Small intestine (tissue), 7 donors: ENCODE results near the gene HOXD12. TPM values are rescaled to one million over a fixed set of nuclear protein-coding genes. Genes with fewer than 3 reads are reported as not detected.

Experiments used
- DNase-seq, 2 donors: peaks; one replicate each; pipeline versions ENCODE4 v3.0.0 to v3.0.0-alpha.2; 2013
- FAIRE-seq: peaks from 2 replicates; lab custom pipeline; 2012; peaks lifted over from hg19 to GRCh38; lab: Jason Lieb, UNC
- H3K27ac ChIP-seq, 3 donors: one replicate each; pipeline ENCODE4 v1.5.1; 2013; ENCODE audit warnings: low read length in 2 of 3, mild to moderate bottlenecking in 2 of 3, control low read depth in 1 of 3, inconsistent platforms in 1 of 3, low read depth in 1 of 3, moderate library complexity in 1 of 3
- H3K27me3 ChIP-seq, 3 donors: one replicate each; pipeline ENCODE4 v1.6.1; 2013; ENCODE audit warnings: low read length in 3 of 3, inconsistent platforms in 1 of 3; ENCODE audit not compliant: control insufficient read depth in 3 of 3, insufficient read depth in 3 of 3
- H3K36me3 ChIP-seq, 3 donors: one replicate each; pipeline ENCODE4 v1.6.1; 2013; ENCODE audit warnings: low read length in 3 of 3, inconsistent platforms in 1 of 3, low read depth in 1 of 3, mild to moderate bottlenecking in 1 of 3, moderate library complexity in 1 of 3; ENCODE audit not compliant: control insufficient read depth in 3 of 3, insufficient read depth in 2 of 3
- H3K4me1 ChIP-seq, 3 donors: one replicate each; pipeline ENCODE4 v1.6.1; 2013; ENCODE audit warnings: low read length in 2 of 3, inconsistent platforms in 1 of 3, low read depth in 1 of 3, mild to moderate bottlenecking in 1 of 3, moderate library complexity in 1 of 3; ENCODE audit not compliant: control insufficient read depth in 3 of 3, insufficient read depth in 2 of 3
- H3K4me3 ChIP-seq, 3 donors: one replicate each; pipeline ENCODE4 v1.5.1; 2013; ENCODE audit warnings: low read length in 3 of 3, control low read depth in 1 of 3, inconsistent platforms in 1 of 3, low read depth in 1 of 3, mild to moderate bottlenecking in 1 of 3, moderate library complexity in 1 of 3
- H3K9me3 ChIP-seq, 2 donors: one replicate each; pipeline ENCODE4 v1.6.1; 2013; ENCODE audit warnings: low read depth in 1 of 2, low read length in 1 of 2; ENCODE audit not compliant: control insufficient read depth in 2 of 2, insufficient read depth in 1 of 2
- WGBS, 3 donors: extraction: QIAGEN DNeasy Blood & Tissue Kit; methylation state at CpG; one replicate each; pipeline ENCODE4 v1.1.7; 2013; 5-methylcytosine and 5-hydroxymethylcytosine counted together
- polyA plus RNA-seq, 4 donors: library from polyadenylated mRNA; stranded (reverse) in 3 of 4; unstranded in 1 of 4; fragments of 200-250 nt in 3 of 4; fragments of 120-200 nt in 1 of 4; gene quantifications; one replicate each; pipeline versions ENCODE4 v1.2.1 to v1.2.3, GENCODE V29; 2013
- donor health status: healthy with polysubstance abuse.
- donor health status: control.
- donor health status: control.
- donor health status: Bipolar disorder and iron deficiency.
- donor health status: healthy.

The HOXD12 gene
- polyA plus RNA-seq, 4 donors, result not detected

DNA sequence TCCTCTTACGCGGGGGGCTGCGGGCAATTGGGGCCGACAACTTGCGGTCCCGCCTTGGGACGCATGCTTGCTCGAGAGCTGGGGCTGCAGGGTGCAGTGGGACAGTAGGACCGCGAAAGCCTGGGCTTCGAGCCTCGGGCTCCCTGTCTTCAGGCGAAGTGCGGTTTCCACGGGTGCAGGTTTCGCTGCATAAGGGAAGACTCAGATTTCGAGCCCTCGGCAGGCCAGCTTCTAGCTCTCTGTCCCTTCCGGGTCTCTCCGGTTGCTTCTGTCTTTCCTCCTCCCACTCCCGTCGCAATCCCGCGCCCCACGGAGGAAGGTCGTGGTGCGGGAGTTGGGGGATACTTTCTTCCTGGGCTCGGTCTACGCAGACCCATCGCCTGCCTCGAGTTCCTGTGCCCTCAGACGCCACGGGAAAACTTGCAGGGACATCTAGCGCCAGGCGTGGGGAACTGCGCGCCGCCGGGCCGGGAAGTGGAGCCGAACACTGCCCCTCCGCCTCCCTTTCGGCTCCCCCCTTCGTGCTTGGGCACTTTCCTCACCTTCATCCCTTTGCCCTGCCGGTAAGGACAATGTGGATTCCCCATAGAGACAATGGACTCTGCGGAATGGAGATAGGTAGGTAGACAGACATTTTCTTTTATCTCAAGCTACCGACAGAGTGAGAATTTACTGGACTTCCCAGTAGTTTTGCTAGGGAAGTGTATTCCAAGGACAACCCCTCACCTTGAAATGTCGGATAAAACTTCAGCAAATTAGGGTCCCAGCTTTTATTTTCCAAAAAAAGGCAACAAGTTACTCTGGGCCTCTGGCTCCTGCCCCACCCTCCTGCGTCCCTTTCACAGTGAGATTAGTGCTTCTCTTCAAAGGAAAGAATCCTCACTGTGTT is 11.3 kb upstream of the HOXD12 start:
- Histone ChIP-seq H3K36me3 (no peaks in the 10 kb centered on the region), H3K4me1 (peaks cover 0 to 13% (median 0%) of the 10 kb centered on the region in 3 donors), H3K27ac (no peak overlapping the region), H3K4me3 (peak overlapping the region in 2 of 3 donors; percentile 29 to 35), H3K27me3 (peaks cover 19 to 95% (median 78%) of the 10 kb centered on the region in 3 donors), H3K9me3 (peaks cover 0 to 6% of the 10 kb centered on the region in 2 donors)
- WGBS, 3 donors, result 3 to 6% (median 5%) methylated on average over 45 to 49 of the region's 49 CpGs
- DNase-seq (peak; percentile 50 to 70), FAIRE-seq (no peak)

DNA sequence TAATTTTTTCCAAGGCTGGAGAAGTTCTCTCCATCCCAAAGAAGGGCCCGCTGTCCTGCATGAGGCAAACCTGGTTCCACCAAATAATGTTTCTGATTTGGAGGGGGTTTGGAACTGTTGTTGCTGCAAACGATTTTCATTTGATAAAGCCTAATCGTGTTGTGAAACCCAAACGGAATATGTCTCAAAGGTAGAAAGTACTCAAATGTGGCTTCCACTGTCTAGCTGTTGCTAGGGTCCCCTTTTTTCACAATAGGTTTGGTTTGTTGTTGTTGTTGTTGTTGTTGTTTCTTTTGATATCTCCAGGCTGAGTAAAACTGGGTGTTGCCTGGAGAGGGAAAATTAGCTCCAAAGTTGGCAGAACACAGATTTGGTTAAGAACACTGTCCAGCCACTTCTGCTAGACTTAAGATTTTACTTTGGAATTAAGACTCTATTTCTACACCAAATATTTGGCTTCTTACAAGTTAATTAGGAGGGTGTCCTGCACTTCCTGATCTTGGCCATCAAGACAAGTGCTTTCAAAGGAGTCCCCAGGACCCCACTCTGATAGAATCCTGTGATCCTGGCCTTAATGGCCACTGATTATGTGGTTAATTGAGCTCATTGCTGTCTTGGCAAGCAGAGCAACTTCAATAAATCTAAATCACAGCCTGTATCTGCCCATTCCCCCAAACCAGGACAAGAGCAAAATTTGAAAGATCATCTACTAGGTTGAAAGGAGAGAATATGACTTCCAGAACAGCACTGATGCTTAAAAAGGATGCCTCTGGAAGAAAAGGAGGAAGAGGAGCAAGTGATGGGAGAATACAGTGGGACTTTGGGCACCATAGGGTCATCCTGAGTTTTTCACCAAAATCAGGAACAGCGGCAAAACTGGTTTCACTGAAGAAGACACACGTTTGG is 10.4 kb upstream of the HOXD12 start:
- no peak for DNase-seq
- Histone ChIP-seq H3K27me3 (peaks cover 19 to 95% (median 76%) of the 10 kb centered on the region in 3 donors), H3K27ac (no peak overlapping the region), H3K4me1 (peaks cover 0 to 15% (median 0%) of the 10 kb centered on the region in 3 donors), H3K9me3 (peaks cover 0 to 6% of the 10 kb centered on the region in 2 donors), H3K4me3 (no peak overlapping the region), H3K36me3 (no peaks in the 10 kb centered on the region)
- 5 to 7% (median 7%) methylated on average over 6 of the region's 6 CpGs for WGBS, 3 donors
- no peak for FAIRE-seq

DNA sequence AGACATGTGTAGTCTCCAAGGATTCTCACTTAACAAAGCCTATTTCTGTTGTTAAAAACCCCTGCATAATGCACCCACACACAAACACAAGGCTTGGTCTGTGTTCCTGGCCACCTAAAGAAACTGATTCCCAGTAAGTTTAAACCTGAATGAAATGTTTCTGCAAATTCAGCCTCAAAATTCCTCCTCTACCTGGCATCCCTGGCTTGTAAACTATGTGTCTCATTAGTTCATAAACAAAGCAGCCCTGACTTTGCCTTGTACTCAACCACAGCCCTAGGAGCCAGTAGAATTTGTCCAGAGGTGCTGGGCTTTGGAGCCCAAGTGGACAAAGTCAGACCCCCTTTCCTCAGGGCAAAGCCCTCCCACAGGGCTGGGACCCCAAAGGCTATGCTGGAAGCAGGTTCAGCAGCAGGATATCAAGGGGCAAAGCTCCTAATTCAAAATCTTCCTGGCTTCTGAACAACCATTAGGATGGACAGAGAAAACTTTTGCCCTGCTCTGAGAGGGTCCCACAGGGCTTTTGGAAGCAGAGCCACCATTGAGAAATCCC is 9.7 kb upstream of the HOXD12 start:
- DNase-seq (no peak), FAIRE-seq (no peak)
- Histone ChIP-seq H3K4me3 (no peak overlapping the region), H3K9me3 (peaks cover 0 to 6% of the 10 kb centered on the region in 2 donors), H3K36me3 (no peaks in the 10 kb centered on the region), H3K27me3 (peaks cover 22 to 95% (median 74%) of the 10 kb centered on the region in 3 donors), H3K27ac (no peak overlapping the region), H3K4me1 (peaks cover 0 to 15% (median 0%) of the 10 kb centered on the region in 3 donors)

DNA sequence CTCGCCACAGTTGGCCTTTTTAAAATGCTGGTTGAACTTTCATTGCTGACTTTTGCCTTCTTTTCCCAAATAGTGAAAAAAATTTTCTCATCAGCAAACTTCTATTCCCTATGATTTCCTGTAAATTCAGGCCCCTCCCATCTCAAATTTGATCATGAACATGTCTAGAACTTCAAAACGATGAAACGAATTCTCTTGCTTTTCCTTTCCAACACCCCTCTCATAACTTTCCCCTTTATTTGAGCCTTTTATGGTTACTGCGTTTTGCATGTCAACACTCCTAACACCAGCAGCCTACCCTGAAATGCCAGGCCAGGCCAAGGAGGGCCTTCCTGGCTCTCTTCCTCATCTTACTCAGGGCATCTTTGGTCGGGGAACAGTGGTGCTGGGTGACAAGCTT is 8.7 kb upstream of the HOXD12 start:
- Histone ChIP-seq H3K4me3 (no peak overlapping the region), H3K9me3 (peaks cover 0 to 6% of the 10 kb centered on the region in 2 donors), H3K36me3 (no peaks in the 10 kb centered on the region), H3K27ac (no peak overlapping the region), H3K27me3 (peaks cover 19 to 95% (median 70%) of the 10 kb centered on the region in 3 donors), H3K4me1 (peaks cover 0 to 14% (median 0%) of the 10 kb centered on the region in 3 donors)
- WGBS, 3 donors, result 19 to 20% (median 19%) methylated on average over 5 of the region's 5 CpGs
- no peak for DNase-seq
- no peak for FAIRE-seq

DNA sequence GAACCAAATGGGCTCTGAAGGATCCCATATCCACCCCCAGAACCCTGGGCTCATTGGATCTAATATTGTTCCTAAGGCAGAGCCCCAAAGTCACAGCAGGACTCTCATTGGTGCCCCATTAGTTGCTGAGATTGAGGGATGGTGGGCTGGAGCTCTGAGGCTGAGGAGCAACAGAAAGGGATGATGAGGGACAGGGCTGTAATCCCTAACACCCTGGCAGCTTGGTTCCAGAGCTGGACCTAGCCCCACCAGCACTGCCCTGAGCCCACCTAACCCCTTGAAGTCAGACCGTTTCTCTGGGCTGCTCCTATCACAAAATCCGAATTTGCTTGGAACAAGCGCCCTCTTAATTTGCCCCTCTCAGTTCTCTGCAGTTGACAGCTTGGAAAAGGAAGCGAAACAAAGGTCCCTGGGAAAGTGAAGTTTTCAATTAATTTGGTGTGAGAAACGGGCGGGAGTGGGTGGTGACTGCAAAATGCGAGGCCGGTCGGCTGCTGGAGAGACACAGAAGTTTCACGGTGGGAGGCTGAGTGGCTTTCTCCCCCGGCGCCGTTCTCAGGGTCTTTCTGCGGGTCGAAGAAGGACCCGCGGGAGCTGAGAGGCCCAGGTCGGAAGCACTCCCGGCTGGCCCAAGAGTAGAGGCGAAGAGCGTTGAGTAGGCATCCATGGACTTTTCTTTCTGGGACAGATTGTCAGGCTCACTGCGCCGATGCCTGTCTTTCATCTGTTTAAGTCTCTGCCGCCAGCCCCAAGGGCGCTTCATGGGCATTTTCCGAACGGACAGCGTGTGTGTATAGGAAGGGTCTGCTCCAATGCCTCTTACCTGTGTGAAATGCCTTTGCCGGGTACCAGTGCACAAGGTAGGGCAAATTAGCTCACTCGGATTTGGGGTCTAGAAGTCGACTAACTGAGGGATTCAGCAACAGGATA is 8.0 kb upstream of the HOXD12 start:
- no peak for DNase-seq
- WGBS, 3 donors, result 5 to 7% (median 6%) methylated on average over 31 of the region's 31 CpGs
- H3K27me3 ChIP-seq, result peaks cover 19 to 94% (median 68%) of the 10 kb centered on the region in 3 donors
- H3K27ac ChIP-seq, result no peak overlapping the region
- no peak overlapping the region for H3K4me3 ChIP-seq
- no peaks in the 10 kb centered on the region for H3K36me3 ChIP-seq
- no peak for FAIRE-seq
- H3K4me1 ChIP-seq, result peaks cover 0 to 11% (median 0%) of the 10 kb centered on the region in 3 donors
- H3K9me3 ChIP-seq, result peaks cover 0 to 4% of the 10 kb centered on the region in 2 donors

DNA sequence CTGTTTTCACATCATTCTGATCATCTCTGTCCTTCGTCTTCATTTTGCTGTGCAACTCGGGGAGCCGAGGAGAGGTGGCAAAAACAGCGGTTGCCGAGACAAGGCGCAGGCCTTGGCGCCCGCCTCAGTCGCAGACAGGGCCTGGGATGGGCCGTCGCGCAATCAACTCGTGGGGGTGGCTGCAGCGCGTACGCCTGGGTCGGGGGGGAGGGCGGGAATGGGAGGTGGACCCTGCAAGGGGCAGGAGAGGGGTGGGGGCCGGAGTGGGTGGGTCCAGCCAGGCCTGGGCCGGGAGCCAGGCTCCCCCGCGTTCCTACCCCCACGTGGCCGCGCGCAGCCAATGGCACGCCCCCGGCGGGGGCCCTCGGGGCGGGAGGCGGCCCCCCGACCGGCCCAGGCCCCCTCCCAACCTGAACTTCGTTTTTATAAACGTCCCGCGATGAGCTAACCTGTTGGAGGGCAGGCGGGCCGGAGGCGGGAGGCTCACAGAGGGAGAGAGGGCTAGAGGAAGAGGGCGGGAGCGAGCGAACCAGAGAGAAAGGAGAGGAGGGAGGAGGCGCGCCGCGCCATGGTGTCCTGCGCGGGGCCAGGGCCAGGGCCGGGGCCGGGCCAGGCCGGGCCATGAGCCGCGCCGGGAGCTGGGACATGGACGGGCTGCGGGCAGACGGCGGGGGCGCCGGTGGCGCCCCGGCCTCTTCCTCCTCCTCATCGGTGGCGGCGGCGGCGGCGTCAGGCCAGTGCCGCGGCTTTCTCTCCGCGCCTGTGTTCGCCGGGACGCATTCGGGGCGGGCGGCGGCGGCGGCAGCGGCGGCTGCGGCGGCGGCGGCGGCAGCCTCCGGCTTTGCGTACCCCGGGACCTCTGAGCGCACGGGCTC is 7.1 kb upstream of the HOXD12 start, which contains the start of gene HOXD13:
Gene HOXD13, plus strand, starts transcription at position 452 of the 875 bp plus-strand sequence. Its CDS starts 170 bp downstream, at position 622.
- DNase-seq, result peak in 1 of 2 donors; percentile 54
- Histone ChIP-seq H3K36me3 (no peaks in the 10 kb centered on the region), H3K4me1 (peaks cover 0 to 20% (median 3%) of the 10 kb centered on the region in 3 donors), H3K27me3 (peaks cover 19 to 94% (median 73%) of the 10 kb centered on the region in 3 donors), H3K27ac (no peak within 1 kb of the TSS), H3K4me3 (peak within 1 kb of the TSS in 1 of 3 donors; percentile 41), H3K9me3 (peaks cover 0 to 4% of the 10 kb centered on the region in 2 donors)
- no peak for FAIRE-seq
- WGBS, 3 donors, result 2 to 6% (median 4%) methylated on average over 60 to 95 of the region's 95 CpGs
